Fibroblast of skin of right quadriceps (primary cell): ENCODE results near the gene KIAA1671.

ENCODE experiments used
- DNase-seq: peaks from one replicate; pipeline ENCODE4 v3.0.0-alpha.2; 2013

KIAA1671 gene

GRCh38 chr22:24982301-24983056, 30.0 kb downstream of the KIAA1671 start:
- no peak for DNase-seq

GRCh38 chr22:24983151-24983550, 30.6 kb downstream of the KIAA1671 start:
- no peak for DNase-seq

- DNase-seq: no peak
These were observed 31.6 kb downstream of the KIAA1671 start for GRCh38 chr22:24984122-24984521.

GRCh38 chr22:24985826-24986214, 33.3 kb downstream of the KIAA1671 start:
- peak; percentile 58 for DNase-seq

GRCh38 chr22:24986816-24987215, 34.3 kb downstream of the KIAA1671 start:
- DNase-seq: no peak

GRCh38 chr22:24989135-24989534, 36.6 kb downstream of the KIAA1671 start:
- DNase-seq: no peak

- DNase-seq: no peak
These were observed 37.0 kb downstream of the KIAA1671 start for GRCh38 chr22:24989541-24989951.

GRCh38 chr22:24990344-24990905, 37.9 kb downstream of the KIAA1671 start:
- no peak for DNase-seq

GRCh38 chr22:24992946-24993345, 40.4 kb downstream of the KIAA1671 start:
- DNase-seq: no peak

GRCh38 chr22:24994070-24994763, 41.7 kb downstream of the KIAA1671 start:
- DNase-seq: no peak

- DNase-seq: no peak
These were observed 43.2 kb downstream of the KIAA1671 start for GRCh38 chr22:24995649-24996180.

- DNase-seq: peak; percentile 28
These were observed 44.0 kb downstream of the KIAA1671 start for GRCh38 chr22:24996420-24996952.

- no peak for DNase-seq
These were observed 44.5 kb downstream of the KIAA1671 start for GRCh38 chr22:24997023-24997422.

- DNase-seq: no peak
These were observed 48.2 kb downstream of the KIAA1671 start for GRCh38 chr22:25000686-25001085.

GRCh38 chr22:25002241-25002985, 49.9 kb downstream of the KIAA1671 start:
- DNase-seq: no peak

GRCh38 chr22:25006354-25006753, 53.8 kb downstream of the KIAA1671 start:
- no peak for DNase-seq

GRCh38 chr22:25007444-25008106, 55.1 kb downstream of the KIAA1671 start:
- no peak for DNase-seq

- DNase-seq: no peak
These were observed 56.1 kb downstream of the KIAA1671 start for GRCh38 chr22:25008666-25009065.

- DNase-seq: no peak
These were observed 60.2 kb downstream of the KIAA1671 start for GRCh38 chr22:25012741-25013143.

- no peak for DNase-seq
These were observed 61.1 kb downstream of the KIAA1671 start for GRCh38 chr22:25013607-25014006.

GRCh38 chr22:25014896-25015755, 62.6 kb downstream of the KIAA1671 start:
- DNase-seq: no peak
